ENCODE data around the gene RABL2A. TPM values are rescaled to one million over a fixed set of nuclear protein-coding genes. Genes with fewer than 3 reads are reported as not detected.
"Not testable (repeated sequence)": the region's sequence is repeated elsewhere in the genome, so short reads cannot be mapped to it uniquely, and the experiment has no call there.

RABL2A gene
- total RNA-seq, 1 experiment from 2014 or later = 6.5 TPM

- DNase-seq (ENCODE audit: low read depth) = no peak
Measured at GRCh38 chr2:113679457-113679856, 52.4 kb downstream of the RABL2A start.

GRCh38 chr2:113685471-113685870 is 58.4 kb downstream of the RABL2A start:
- DNase-seq (ENCODE audit: low read depth) = peak; percentile 48

GRCh38 chr2:113686537-113686936 is 59.5 kb downstream of the RABL2A start:
- DNase-seq (ENCODE audit: low read depth) = peak; percentile 45

DNA sequence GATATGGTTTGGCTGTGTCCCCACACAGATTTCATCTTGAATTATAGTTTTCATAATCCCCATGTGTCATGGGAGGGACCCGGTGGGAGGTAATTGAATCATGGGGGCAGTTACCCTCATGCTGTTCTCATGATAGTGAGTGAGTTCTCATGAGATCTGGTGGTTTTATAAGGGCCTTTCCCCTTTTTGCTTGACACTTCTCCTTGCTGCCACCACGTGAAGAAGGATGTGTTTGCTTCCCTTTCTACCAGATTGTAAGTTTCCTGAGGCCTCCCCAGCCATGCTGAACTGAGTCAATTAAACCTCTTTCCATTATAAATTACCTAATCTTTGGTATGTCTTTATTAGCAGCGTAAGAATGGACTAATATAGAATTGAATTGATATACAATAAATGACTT is 63.8 kb downstream of the RABL2A start:
- not testable (repeated sequence) for DNase-seq (ENCODE audit: low read depth)

Other genes with a start within 250 kb of the RABL2A start
- 22.4 and 30.4 TPM in 2 replicates for gene ZNG1B, start 189.6 kb upstream of the RABL2A start, total RNA-seq (2014; rRNA removed; shearing (Covaris generic))
- 0.07 TPM in 1 of 2 replicates, not detected in the other for gene FOXD4L1, start 128.6 kb upstream of the RABL2A start, total RNA-seq (2014; rRNA removed; shearing (Covaris generic))
- gene SLC35F5, start 129.4 kb downstream of the RABL2A start, total RNA-seq (2014; rRNA removed; shearing (Covaris generic)) = 60.9 and 66.1 TPM in 2 replicates